ENCODE results near the gene TMOD3. TPM values are rescaled to one million over a fixed set of nuclear protein-coding genes. Genes with fewer than 3 reads are reported as not detected.
A peak's percentile ranks its signal among the peaks of the same experiment; 100 is the strongest.

TMOD3 gene
- total RNA-seq, 1 donor from 2014 or later: 39.0 TPM

- ATAC-seq (ENCODE audit: low read depth) (no peak), DNase-seq (no peak)
- ChIA-PET POLR2A (interaction anchor here (0.8 to 1.0 kb wide), 3 partner anchors 15 to 97 kb away, joined by 3 to 4 read pairs (median 3); no protein-coding TSS in a partner anchor), CTCF (no interaction called here)
- Mint-ChIP-seq H3K4me1 (peaks cover 36% of the 10 kb centered on the region), H3K27ac (no peak overlapping the region), H3K9me3 (no peaks in the 10 kb centered on the region), H3K27me3 (no peaks in the 10 kb centered on the region), H3K4me3 (peak overlapping the region; percentile 96), H3K36me3 (ENCODE audit: low read depth) (peaks cover 5% of the 10 kb centered on the region)
- TF ChIP-seq CTCF (IDR thresholded peaks at IDR 0.05): no peak
- intact Hi-C loops (cut with micrococcal nuclease): loop anchor here (1.0 to 5.0 kb wide), 3 partner anchors 76 to 144 kb away; partner anchors contain the start of genes LEO1 and LYSMD2
These were observed 655 bp upstream of the TMOD3 start for GRCh38 chr15:51828621-51829375.

GRCh38 chr15:51830276-51830806 lies 888 bp downstream of the TMOD3 start:
- no peak for DNase-seq
- peaks cover 48% of the 10 kb centered on the region for H3K4me1 Mint-ChIP-seq
- TF ChIP-seq CTCF (IDR thresholded peaks at IDR 0.05): no peak
- peak overlapping the region; percentile 96 for H3K4me3 Mint-ChIP-seq
- ChIA-PET POLR2A (interaction anchor here (1.0 kb wide), 1 partner anchor 99 kb away, joined by 5 read pairs; no protein-coding TSS in a partner anchor), CTCF (no interaction called here)
- H3K36me3 Mint-ChIP-seq (ENCODE audit: low read depth): peaks cover 5% of the 10 kb centered on the region
- ATAC-seq (ENCODE audit: low read depth): no peak
- intact Hi-C loops (cut with micrococcal nuclease): loop anchor here (1.0 kb wide), 1 partner anchor 13 kb away; no protein-coding TSS in a partner anchor
- H3K27ac Mint-ChIP-seq: peak overlapping the region; percentile 87
- H3K9me3 Mint-ChIP-seq: no peaks in the 10 kb centered on the region
- no peaks in the 10 kb centered on the region for H3K27me3 Mint-ChIP-seq

GRCh38 chr15:51833772-51834171 lies 4.3 kb downstream of the TMOD3 start:
- DNase-seq (no peak), ATAC-seq (ENCODE audit: low read depth) (no peak)
- intact Hi-C loops (cut with micrococcal nuclease): loop anchor here (1.0 kb wide), 1 partner anchor 10 kb away; no protein-coding TSS in a partner anchor
- Mint-ChIP-seq H3K4me1 (peaks cover 79% of the 10 kb centered on the region), H3K27ac (no peak overlapping the region), H3K9me3 (no peaks in the 10 kb centered on the region), H3K36me3 (ENCODE audit: low read depth) (peaks cover 5% of the 10 kb centered on the region), H3K4me3 (no peak overlapping the region), H3K27me3 (no peaks in the 10 kb centered on the region)
- POLR2A ChIA-PET: no interaction called here
- CTCF ChIA-PET: no interaction called here
- no peak for TF ChIP-seq CTCF (IDR thresholded peaks at IDR 0.05)

GRCh38 chr15:51837792-51838251 lies 8.4 kb downstream of the TMOD3 start:
- TF ChIP-seq CTCF (IDR thresholded peaks at IDR 0.05): no peak

GRCh38 chr15:51838270-51838669 lies 8.8 kb downstream of the TMOD3 start:
- ATAC-seq (ENCODE audit: low read depth) (no peak), DNase-seq (no peak)
- no peaks in the 10 kb centered on the region for H3K9me3 Mint-ChIP-seq
- peak overlapping the region; percentile 39 for H3K4me3 Mint-ChIP-seq
- no peaks in the 10 kb centered on the region for H3K27me3 Mint-ChIP-seq
- no peaks in the 10 kb centered on the region for H3K36me3 Mint-ChIP-seq (ENCODE audit: low read depth)
- no peak for TF ChIP-seq CTCF (IDR thresholded peaks at IDR 0.05)
- ChIA-PET CTCF (interaction anchor here (0.9 to 1.5 kb wide), 2 partner anchors 16 to 62 kb away, joined by 3 read pairs; no protein-coding TSS in a partner anchor), POLR2A (interaction anchor here (1.5 kb wide), 1 partner anchor 102 kb away, joined by 4 read pairs; no protein-coding TSS in a partner anchor)
- peak overlapping the region; percentile 73 for H3K27ac Mint-ChIP-seq
- H3K4me1 Mint-ChIP-seq: peaks cover 85% of the 10 kb centered on the region
- intact Hi-C loops (cut with micrococcal nuclease): no loop called here

More at GRCh38 chr15:51837792-51838251, 8.4 kb downstream of the TMOD3 start:
- Mint-ChIP-seq H3K4me1 (peaks cover 83% of the 10 kb centered on the region), H3K9me3 (no peaks in the 10 kb centered on the region), H3K27ac (peak overlapping the region; percentile 73), H3K36me3 (ENCODE audit: low read depth) (no peaks in the 10 kb centered on the region), H3K27me3 (no peaks in the 10 kb centered on the region), H3K4me3 (peak overlapping the region; percentile 39)
- DNase-seq (no peak), ATAC-seq (ENCODE audit: low read depth) (peak; percentile 83)
- ChIA-PET POLR2A (interaction anchor here (0.7 to 1.5 kb wide), 2 partner anchors 102 to 359 kb away, joined by 3 to 4 read pairs; no protein-coding TSS in a partner anchor), CTCF (interaction anchor here (0.9 to 1.5 kb wide), 2 partner anchors 16 to 61 kb away, joined by 3 read pairs; no protein-coding TSS in a partner anchor)
- intact Hi-C loops (cut with micrococcal nuclease): no loop called here

Data from activated B cell treated with CpG ODN at 0.5 μM for 24 hours (primary cell).